NAMALWA (cell line): ENCODE data around the gene CDY1B.
"Not testable (repeated sequence)": the region's sequence is repeated elsewhere in the genome, so short reads cannot be mapped to it uniquely, and the experiment has no call there.

Experiments used
- DNase-seq: peaks from one replicate; pipeline ENCODE4 v3.0.0-alpha.2; 2015; ENCODE audit warnings: low spot score

Gene CDY1B

GRCh38 chrY:24047919-24048318 lies at the start of gene CDY1B:
TSS of gene CDY1B (minus strand) at chrY:24048019. CDS start at chrY:24047688, 331 bp downstream.
- not testable (repeated sequence) for DNase-seq

- not testable (repeated sequence) for DNase-seq
These were observed 1.7 kb upstream of the CDY1B start for GRCh38 chrY:24049525-24049924.

- DNase-seq = not testable (repeated sequence)
These were observed 4.6 kb downstream of the CDY1B start for GRCh38 chrY:24043209-24043608.

GRCh38 chrY:24039008-24039718 lies 8.7 kb downstream of the CDY1B start:
- DNase-seq = not testable (repeated sequence)

GRCh38 chrY:24026212-24027103 lies 21.4 kb downstream of the CDY1B start:
- not testable (repeated sequence) for DNase-seq
